CD4-positive, alpha-beta T cell treated with Interleukin-4 for 4 hours (primary cell): ENCODE data around the gene KPNA1.
"Not testable (repeated sequence)": the region's sequence is repeated elsewhere in the genome, so short reads cannot be mapped to it uniquely, and the experiment has no call there.

Experiments used
- DNase-seq: peaks from one replicate; pipeline ENCODE4 v3.0.0-alpha.2; 2020

Gene KPNA1

DNA sequence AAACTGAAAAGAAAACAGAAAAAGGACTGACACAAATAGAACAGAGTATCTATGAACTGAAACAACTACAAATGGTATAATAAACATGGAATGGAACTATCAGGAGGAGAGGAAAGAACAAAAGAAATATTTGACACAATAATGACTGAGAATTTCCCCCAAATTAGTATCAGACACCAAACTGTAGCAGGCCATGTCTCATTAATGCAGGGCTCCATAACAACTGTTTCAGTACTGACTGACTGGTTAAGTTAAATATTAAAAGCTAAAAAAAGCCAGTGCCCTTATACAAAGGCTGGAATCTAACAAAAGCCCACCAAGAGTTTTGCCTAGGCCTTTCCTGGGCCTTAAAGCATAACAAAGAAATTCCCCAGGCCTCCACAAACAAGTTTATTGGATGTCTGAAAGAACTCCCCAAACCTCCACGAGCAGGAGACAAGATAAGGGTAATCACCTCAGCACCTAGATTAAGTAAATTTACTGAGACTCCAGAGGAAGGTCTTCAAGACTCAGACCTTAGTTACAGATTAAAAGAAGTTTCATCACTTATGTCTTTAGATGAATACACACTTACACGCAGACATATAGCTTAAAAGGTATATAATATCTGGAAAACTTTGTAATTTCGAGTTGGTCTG is 45.7 kb downstream of the KPNA1 start:
- DNase-seq = no peak

DNA sequence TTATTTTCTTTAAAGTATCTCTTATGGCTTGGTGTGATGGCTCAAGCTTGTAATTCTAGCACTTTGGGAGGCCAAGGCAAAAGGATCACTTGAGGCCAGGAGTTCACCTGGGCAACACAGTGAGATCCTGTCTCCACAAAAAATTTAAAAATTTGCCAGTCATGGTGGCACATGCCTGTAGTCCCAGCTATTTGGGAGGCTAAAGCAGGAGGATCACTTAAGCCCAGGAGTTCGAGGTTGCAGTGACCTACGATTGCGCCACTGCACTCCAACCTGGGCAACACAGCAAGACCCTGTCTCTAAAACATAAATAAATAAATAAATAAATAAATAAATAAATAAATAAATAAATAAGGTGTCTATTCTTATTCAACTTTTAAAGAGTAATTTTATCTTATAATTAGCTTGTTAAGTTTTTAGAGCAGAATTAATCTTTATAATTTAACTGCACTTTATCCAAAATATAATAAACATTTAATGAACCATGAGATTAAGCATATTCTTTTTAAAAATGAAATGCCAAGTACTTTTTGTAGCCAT is 48.0 kb downstream of the KPNA1 start:
- no peak for DNase-seq

DNA sequence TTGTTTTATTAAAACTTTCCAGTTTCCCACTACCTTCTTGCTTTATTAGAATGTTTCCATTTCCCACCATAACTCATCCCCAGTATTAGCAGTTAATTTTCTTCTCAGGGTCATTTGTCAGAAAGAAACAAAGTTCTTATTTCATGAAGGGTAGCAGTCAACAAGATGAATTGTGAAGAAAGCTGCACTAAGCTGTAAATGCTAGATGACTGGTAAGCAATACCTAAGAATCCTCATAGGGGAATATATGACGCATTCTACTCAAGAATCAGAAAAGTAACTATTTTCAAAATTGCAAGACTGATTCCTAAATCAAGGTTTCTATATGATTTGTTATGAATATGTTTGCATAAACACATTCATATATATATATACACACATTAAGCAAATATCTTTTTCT is 50.1 kb downstream of the KPNA1 start:
- DNase-seq = no peak

DNA sequence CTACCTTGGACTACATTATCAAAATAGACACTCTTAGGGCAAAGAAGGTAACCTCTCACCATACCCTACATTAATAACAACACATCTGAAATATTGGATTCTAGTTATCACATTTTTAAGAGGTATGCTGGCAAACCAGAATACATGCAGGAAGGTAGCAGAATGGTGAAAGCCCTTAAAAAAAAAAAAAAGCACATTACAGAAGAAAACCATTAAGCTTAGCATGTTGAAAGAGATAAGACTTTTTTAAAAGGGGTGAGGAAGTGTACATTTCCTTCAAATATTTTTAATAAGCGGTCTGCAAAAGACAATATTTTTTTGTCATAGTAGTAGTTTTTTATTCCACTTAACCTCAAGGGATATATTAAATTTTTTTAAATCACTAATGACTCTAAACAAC is 52.3 kb downstream of the KPNA1 start:
- DNase-seq = no peak

DNA sequence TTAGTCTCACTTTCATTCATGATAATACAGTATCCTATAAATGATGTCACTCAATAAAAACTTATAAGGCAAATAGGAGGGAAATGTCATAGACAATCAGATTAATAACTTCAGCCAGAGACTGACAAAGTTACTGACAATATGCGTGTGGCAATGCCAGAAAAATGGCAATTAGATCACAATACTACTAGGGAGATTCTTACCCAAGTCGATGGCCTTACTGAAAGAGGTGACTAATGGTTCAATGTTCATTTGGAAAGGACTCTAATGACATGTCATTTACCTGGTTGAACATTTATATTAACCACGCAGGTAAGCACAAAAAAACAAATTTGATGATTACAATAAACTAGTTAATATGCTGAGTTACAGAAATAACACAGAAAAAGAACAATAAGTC is 52.9 kb downstream of the KPNA1 start:
- no peak for DNase-seq

DNA sequence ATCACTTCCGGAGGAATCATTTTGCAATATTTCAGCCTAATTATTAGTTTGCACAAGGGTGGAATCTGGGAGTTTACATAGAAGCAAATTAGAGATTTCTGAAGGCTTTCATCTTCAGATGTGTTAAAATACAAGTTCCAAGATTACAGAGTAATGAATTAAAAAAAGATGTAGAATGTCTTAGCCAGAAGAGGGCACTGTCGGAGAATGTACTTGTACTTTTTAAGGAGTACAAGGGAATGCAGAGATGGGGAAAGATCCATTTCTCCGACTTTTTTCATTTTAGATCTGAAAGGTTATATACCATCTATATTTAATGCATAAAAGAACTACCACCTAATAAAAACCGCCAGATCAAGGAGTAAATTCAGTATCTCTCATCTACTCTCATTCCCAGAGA is 55.7 kb downstream of the KPNA1 start:
- peak; percentile 6 for DNase-seq

DNA sequence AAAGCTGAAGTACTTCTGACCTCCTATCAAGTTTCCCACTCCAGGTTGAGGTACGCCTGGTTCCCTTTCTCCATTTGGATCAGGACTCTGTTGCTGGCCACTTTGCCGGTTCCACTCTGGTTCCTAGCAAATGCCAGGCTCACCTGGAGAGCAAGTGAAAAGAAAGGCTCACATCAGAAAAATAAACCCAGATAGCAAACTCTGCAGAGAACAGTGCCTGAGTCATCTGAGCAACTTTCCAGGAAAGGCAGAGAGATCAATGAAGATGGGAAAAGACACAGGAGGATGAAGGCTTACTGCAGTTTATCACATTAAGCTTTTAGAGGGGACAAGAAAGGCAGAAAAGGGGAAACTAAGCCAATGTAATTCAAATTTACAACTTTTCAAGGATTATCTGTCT is 57.0 kb downstream of the KPNA1 start:
- DNase-seq = no peak

DNA sequence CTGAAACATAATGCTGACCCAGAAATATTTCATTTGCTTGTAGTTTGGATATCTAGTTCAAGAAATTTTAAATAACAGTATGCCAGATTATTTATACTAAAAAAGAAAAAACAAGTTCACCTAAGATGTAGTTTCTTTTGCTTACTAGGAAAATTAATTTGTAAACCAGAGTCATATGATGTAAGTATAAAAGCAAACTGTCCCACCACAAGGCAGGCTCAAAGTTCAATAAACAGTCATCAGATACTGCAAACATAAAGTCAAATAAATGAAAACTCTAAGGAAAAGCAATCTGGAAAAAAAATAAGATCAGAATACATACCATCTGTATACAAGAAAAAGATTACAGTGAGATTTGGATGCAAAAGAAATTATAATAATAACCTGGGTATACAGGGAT is 58.7 kb downstream of the KPNA1 start:
- no peak for DNase-seq

DNA sequence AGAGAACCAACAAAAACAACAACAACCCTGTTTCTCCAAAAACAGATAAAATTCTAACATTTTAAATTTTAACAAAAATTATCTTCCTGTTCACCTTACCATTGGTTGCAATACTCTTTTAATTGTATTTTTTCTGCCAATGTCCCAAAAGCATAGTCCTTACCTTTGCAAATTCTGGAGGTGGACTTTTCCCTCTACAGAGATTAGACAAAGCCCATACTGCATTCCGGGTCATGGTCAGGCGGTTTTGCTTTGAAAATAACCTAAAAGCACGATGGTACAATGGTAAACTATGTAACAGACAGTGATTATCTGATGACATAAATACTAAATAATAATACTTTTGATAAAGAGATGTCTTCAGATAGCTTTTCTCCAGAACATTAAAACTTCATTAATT is 63.4 kb downstream of the KPNA1 start:
- DNase-seq = no peak

DNA sequence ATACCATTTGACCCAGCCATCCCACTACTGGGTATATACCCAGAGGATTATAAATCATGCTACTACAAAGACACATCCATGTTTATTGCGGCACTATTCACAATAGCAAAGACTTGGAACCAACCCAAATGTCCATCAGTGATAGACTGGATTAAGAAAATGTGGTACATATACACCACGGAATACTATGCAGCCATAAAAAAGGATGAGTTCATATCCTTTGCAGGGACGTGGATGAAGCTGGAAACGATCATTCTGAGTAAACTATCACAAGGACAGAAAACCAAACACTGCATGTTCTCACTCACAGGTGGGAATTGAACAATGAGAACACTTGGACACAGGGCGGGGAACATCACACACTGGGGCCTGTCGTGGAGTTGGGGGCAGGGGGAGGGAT is 66.5 kb downstream of the KPNA1 start:
- DNase-seq = not testable (repeated sequence)

DNA sequence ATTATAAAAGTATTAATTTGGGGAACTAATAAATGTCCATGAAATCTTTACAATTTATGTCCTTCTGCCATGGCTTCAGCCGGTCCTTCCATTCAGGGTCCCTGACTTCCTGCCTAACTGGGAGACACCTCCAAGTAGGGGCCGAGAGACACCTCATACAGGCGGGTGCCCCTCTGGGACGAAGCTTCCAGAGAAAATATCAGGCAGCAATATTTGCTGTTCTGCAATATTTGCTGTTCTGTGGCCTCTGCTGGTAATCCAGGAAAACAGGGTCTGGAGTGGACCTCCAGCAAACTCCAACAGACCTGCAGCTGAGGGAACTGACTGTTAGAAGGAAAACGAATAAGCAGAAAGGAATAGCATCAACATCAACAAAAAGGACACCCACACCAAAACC is 70.2 kb downstream of the KPNA1 start:
- DNase-seq = not testable (repeated sequence)

DNA sequence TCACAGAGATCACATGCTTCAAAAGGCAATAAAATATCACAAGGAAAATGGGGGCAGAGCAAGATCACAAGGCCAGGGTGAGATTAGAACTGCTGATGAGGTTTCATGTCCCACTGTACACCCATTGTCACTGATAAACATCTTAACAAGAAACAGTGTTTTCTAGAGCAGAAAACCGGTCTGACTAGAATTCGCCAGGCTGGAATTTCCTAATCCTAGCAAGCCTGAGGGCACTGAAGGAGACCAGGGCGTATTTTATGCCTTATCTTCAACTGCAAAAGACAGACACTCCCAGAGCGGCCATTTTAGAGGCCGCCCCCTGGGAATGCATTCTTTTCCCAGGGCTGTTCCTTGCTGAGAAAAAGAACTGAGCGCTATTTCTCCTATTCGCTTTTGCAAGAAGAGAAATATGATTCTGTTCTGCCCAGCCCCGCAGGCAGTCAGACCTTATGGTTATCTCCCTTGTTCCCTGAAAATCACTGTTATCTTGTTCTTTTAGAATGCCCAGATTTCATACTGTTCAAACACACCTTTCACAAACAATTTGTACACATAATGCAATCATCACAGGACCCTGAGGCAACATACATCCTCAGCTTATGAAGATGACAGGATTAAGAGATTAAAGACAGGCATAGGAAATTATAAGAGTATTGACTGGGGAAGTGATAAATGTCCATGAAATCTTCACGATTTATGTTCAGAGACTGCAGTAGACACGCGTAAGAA is 70.8 kb downstream of the KPNA1 start:
- DNase-seq = not testable (repeated sequence)

DNA sequence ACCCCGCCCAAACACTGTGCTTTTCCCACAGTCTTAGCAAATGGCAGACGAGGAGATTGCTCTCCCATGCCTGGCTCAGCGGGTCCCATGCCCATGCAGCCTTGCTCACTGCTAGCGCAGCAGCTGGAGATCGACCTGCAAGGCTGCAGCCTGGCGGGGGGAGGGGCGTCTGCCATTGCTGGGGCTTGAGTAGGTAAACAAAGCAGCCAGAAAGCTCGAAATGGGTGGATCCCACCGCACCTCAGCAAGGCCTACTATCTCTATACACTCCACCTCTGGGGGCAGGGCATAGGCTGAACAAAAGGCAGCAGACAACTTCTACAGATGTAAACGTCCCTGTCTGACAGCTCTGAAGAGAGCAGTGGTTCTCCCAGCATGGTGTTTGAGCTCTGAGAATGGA is 71.6 kb downstream of the KPNA1 start:
- DNase-seq = no peak

DNA sequence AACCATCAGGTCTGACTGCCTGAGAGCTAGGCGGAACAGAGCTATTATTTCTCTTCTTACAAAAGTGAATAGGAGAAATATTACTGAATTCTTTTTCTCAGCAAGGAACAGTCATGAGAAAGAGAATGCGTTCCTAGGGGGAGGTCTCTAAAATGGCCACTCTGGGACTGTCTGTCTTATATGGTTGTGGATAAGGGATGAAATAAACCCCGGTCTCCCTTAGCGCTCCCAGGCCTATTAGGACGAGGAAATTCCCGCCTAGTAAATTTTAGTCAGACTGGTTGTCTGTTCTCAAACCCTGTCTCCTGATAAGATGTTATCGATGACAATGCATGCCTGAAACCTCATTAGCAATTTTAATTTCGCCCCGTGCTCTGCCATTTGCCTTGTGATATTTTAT is 78.8 kb downstream of the KPNA1 start:
- DNase-seq = no peak

DNA sequence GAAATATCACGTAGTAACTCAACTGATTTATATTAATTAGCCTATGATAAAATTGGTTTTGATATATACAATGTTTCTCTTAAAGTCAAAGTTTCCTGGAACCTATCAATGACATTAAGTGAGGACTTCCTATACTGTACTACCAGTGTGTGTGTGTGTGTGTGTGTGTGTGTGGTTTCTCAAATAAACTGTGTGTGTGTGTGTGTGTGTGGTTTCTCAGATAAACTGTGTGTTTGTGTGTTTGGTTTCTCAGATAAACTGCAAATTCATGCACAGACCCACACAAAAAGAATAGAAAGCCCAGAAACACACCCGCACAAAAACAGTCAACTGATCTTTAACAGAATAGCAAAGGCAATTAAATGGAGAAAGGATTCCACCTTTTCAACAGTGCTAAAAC is 84.4 kb downstream of the KPNA1 start:
- DNase-seq = no peak

DNA sequence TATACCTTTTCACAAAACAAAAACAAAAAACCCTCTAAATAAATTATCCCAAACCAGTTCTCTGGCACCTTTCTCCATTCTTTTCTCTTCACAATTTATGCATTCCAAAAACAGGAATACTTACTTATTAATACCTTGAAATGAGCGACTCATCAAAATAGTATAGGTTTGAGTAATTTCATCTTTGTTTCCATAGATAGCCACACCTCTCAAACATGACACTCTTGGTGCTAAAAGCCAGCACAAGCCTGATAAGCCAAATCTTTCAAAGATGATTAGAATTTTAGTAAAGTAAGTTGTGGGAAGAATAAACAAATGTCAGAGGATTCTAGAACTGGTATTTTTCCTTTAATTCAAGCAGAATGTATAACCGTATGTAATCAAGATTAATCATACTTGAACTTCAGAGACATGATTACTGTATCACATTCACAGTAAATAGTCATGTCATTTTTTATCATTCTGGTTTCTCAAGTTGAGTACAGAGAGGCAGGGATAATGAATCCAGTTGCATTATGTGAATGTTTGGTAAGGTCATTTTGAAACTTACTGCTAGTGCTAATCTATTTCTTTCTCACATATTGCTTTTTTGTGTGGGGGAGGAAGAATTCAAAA is 86.8 kb downstream of the KPNA1 start:
- no peak for DNase-seq

DNA sequence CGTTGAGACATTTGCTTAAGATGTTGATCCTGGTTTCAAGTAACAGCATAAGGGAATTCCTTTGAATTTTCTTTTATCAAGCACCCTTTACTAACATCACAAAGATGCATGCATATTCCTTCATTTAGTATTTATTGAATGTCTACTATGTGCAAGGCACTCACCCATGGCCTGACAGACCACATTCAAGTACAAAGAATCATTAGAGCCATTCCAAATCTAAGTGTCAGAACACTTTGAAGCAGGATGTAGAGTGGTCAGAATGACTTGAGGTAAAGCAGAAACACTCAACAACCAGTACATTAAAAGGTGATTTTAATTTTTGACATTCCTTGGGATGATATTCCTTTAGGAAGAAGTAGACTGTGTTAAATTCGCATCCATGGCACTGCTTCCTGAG is 92.9 kb downstream of the KPNA1 start:
- no peak for DNase-seq

DNA sequence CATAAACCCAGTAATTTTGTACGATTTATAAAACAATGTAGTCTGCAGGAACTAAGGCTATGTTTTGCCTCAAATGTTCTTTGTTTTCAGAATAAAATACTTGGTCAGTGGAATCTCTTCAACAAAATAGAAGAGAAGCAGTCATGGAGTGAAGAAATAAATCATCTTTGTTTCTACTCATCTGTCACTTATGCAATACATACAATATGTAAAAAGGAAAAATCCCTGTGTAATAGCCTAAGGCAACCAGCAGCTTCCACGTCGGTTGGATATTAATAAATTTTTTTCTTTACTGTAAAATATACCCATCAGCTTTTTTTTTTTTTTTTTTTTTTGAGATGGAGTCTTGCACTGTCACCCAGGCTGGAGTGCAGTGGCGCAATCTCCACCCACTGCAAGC is 93.6 kb downstream of the KPNA1 start:
- no peak for DNase-seq

DNA sequence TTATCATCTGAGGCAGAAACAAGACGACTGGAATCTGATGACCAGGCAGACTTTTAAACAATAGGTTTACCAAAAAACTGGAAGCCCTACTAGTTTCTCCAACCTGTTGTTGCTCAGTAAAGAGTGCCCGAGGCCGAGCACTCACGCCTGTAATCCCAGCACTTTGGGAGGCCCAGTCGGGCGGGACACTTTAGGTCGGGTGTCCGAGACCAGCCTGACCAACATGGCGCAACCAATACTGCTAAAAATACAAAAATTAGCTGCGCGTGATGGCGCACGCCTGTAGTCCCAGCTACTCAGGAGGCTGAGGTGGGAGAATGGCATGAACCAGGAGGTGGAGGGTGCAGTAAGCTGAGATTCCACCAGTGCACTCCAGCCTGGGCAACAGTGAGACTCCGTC is 97.8 kb downstream of the KPNA1 start:
- DNase-seq = no peak

DNA sequence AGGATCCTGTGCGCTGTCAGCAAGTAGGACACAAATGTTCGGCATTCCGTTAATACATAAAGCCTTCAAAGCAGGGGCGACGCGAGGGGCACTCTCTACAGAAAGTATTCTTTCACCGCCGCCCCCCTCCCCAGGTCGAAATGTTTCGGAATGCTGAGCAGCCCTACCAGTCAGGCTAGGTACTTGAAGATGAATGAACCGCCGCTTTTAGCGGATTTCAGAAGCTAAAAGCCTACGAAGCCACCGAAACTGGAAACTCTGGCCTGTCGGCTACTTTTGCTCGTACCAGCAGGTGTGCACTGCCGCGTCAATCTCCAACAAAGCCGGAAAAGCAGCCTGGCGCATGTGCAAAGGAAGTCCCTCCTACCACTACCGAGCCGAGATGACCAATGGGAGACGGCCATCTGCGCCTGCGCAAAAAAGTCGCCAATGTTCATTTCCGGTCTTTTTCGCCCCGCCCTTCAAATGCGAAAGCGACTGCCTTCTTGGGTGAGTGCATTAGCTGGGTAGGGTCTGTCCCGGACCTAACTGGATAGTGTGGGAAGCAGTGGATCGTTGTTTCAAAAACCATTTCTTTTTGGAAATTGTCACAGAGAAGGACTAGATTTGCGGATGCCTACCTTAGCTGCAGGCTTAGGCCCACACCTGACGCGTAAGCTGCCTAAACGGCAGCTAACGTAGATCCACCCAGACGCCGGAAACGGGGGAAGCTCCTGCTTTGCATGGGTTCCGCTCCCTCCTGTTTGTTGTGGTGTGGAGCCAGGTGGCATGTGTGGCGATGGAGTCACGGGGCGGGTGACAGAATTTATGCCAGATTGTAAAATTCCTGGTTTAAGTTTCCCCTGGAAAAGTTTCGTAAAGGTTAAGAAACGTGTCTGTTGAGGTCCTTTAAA is 98.7 kb downstream of the KPNA1 start, which contains the start of gene WDR5B:
Gene WDR5B, minus strand, starts transcription at position 301 of the 893 bp plus-strand sequence. CDS start 534 bp downstream, outside the sequence.
- peak; percentile 97 for DNase-seq

DNA sequence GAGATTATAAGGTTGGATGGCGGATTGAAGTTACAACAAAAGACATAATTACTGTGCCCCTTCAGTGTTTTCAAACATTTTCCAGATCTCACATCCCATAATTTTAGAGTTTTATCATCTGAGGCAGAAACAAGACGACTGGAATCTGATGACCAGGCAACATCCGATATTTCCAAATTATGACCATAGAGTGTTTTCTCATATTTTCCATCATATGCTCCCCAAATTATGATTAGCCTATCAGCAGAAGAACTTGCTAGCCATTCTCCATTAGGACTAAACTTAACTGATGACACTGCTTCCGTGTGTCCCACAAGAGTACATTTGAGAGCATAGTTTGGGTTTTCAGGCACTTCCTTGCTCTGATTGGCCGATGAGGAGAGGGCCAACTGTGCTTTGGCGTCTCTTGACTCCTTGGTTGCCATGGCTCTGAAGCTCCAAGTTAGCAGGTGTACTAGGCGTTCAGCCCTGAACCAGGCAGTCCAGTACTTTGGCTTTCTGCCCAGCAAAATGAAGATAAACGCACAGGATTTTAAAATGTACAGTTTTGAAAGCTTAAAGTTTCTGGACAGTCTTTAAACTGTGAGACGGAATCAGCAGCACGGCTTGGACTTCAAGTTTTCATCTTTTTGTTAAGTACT is 99.5 kb downstream of the KPNA1 start:
- peak; percentile 54 for DNase-seq

DNA sequence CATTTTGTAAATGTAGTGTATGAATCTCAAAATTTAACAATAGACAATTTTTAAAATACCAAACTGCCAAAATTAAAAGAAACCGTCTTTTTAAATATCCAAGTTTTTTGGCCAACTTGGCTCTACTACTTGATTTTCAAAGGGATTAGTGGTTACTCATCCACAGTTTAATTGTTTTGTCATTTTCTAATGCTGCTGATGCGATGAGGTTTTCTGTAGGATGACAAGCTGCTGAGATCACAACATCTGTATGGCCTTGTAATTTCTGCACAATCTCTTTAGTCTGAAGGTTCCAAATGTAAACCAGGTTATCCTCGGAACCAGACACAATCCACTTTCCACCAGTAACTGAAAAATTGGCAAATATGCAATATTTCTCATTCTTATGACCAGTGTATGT is 100.3 kb downstream of the KPNA1 start:
- DNase-seq = no peak

DNA sequence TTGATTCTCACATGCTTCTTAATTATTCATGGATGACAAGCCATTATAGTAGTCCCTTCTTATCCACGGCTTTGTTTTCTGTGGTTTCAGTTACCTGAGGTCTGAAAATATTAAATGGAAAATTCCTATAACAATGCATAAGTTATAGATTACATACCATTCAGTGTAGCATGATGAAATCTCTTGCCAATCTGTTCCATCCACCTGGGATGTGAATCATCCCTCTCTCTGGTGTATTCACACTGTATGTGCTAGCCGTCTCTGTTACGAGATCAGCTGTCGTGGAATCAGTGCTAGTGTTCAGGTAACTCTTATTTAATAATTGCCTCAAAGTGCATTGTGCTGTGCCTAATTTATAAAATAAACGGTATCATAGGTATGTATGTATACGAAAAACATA is 104.1 kb downstream of the KPNA1 start:
- no peak for DNase-seq
